ENCODE results near the gene L3MBTL2. TPM values are rescaled to one million over a fixed set of nuclear protein-coding genes. Genes with fewer than 3 reads are reported as not detected.

Gene L3MBTL2
- total RNA-seq (ENCODE audit: low replicate concordance): 18.4 and 19.1 TPM in 2 replicates

GRCh38 chr22:41204992-41205900 is at the start of gene L3MBTL2:
TSS of gene L3MBTL2 (plus strand) at chr22:41205312. CDS start at chr22:41205363, 51 bp downstream.

GRCh38 chr22:41240377-41241132 is 35.4 kb downstream of the L3MBTL2 start, which contains the start of gene CHADL:
TSS of gene CHADL (minus strand) at chr22:41240931. CDS start at chr22:41240881, 50 bp downstream.

Other genes with a start within 250 kb of the L3MBTL2 start
- gene EP300, start 112.7 kb upstream of the L3MBTL2 start, total RNA-seq (ENCODE audit: low replicate concordance): 26.5 and 32.1 TPM in 2 replicates
- gene CHADL, start 35.6 kb downstream of the L3MBTL2 start, total RNA-seq (ENCODE audit: low replicate concordance): 0.12 and 0.60 TPM in 2 replicates
- 30.9 and 62.8 TPM in 2 replicates for gene RANGAP1, start 80.9 kb downstream of the L3MBTL2 start, total RNA-seq (ENCODE audit: low replicate concordance)
- gene ZC3H7B, start 96.2 kb downstream of the L3MBTL2 start, total RNA-seq (ENCODE audit: low replicate concordance): 39.3 and 61.9 TPM in 2 replicates
- 4.5 and 10.5 TPM in 2 replicates for gene TEF, start 176.6 kb downstream of the L3MBTL2 start, total RNA-seq (ENCODE audit: low replicate concordance)
- 10.1 TPM in 2 replicates for gene TOB2, start 241.5 kb downstream of the L3MBTL2 start, total RNA-seq (ENCODE audit: low replicate concordance)

Data from smooth muscle cell of the coronary artery (primary cell).